Muscle of leg (tissue), 11 donors: ENCODE measurements around the gene BGLAP. TPM values are rescaled to one million over a fixed set of nuclear protein-coding genes. Genes with fewer than 3 reads are reported as not detected.

Source experiments
- DNase-seq: peaks from one replicate; pipeline ENCODE4 v3.0.0; 2013
- H3K27ac ChIP-seq: one replicate; pipeline ENCODE4 v1.5.1; 2013; ENCODE audit warnings: mild to moderate bottlenecking, low read length, control low read depth
- H3K27me3 ChIP-seq: one replicate; pipeline ENCODE4 v1.6.1; 2013; ENCODE audit warnings: low read length; ENCODE audit not compliant: control insufficient read depth, insufficient read depth
- H3K36me3 ChIP-seq: one replicate; pipeline ENCODE4 v1.6.1; 2013; ENCODE audit warnings: low read length; ENCODE audit not compliant: control insufficient read depth, insufficient read depth
- H3K4me1 ChIP-seq: one replicate; pipeline ENCODE4 v1.6.1; 2013; ENCODE audit warnings: low read length; ENCODE audit not compliant: control insufficient read depth, insufficient read depth
- H3K4me3 ChIP-seq: one replicate; pipeline ENCODE4 v1.5.1; 2013; ENCODE audit warnings: low read length, control low read depth
- H3K9me3 ChIP-seq: replicated peaks from 2 replicates; pipeline ENCODE4 v1.6.1; 2013; ENCODE audit warnings: low read depth, low read length; ENCODE audit not compliant: control insufficient read depth
- WGBS: methylation state at CpG from one replicate; pipeline ENCODE4 v1.1.5; 2013; ENCODE audit warnings: missing lambda C conversion rate; ENCODE audit not compliant: insufficient coverage; 5-methylcytosine and 5-hydroxymethylcytosine counted together
- polyA plus RNA-seq, 8 donors: library from polyadenylated mRNA; unstranded; fragments of 120-200 nt; gene quantifications; one replicate each; pipeline versions ENCODE4 v1.2.1 to v1.2.3, GENCODE V29; 2013; ENCODE audit warnings: inconsistent platforms in 1 of 8, low replicate concordance in 1 of 8; ENCODE audit not compliant: insufficient read length in 8 of 8, insufficient read depth in 1 of 8
- total RNA-seq: library from RNA; stranded (reverse); fragments of 120-200 nt; gene quantifications from one replicate; pipeline ENCODE4 v1.2.4, GENCODE V29; 2013

The BGLAP gene
- total and polyA plus RNA-seq, 9 donors = 0.55 to 3.5 (median 1.3) TPM

GRCh38 chr1:156241311-156241811 lies 623 bp upstream of the BGLAP start:
- no peak for DNase-seq
- H3K4me1 ChIP-seq = peaks cover 12% of the 10 kb centered on the region
- no peaks in the 10 kb centered on the region for H3K9me3 ChIP-seq
- peaks cover 23% of the 10 kb centered on the region for H3K27me3 ChIP-seq
- no peak overlapping the region for H3K27ac ChIP-seq
- 61% methylated on average over 15 of the region's 15 CpGs for WGBS
- H3K36me3 ChIP-seq = peaks cover 51% of the 10 kb centered on the region
- no peak overlapping the region for H3K4me3 ChIP-seq

GRCh38 chr1:156242738-156243137 lies 754 bp downstream of the BGLAP start:
- Histone ChIP-seq H3K36me3 (peaks cover 42% of the 10 kb centered on the region), H3K27me3 (peaks cover 32% of the 10 kb centered on the region), H3K9me3 (no peaks in the 10 kb centered on the region), H3K4me3 (no peak overlapping the region), H3K27ac (no peak overlapping the region), H3K4me1 (peaks cover 26% of the 10 kb centered on the region)
- 62% methylated on average over 8 of the region's 10 CpGs for WGBS
- no peak for DNase-seq

- Histone ChIP-seq H3K4me3 (no peak overlapping the region), H3K36me3 (peaks cover 35% of the 10 kb centered on the region), H3K4me1 (peaks cover 32% of the 10 kb centered on the region), H3K9me3 (no peaks in the 10 kb centered on the region), H3K27ac (no peak overlapping the region), H3K27me3 (peaks cover 32% of the 10 kb centered on the region)
- DNase-seq = no peak
- WGBS = 61% methylated on average over 2 of the region's 2 CpGs
Observed at GRCh38 chr1:156244126-156244525, 2.1 kb downstream of the BGLAP start.

GRCh38 chr1:156244712-156245111 lies 2.7 kb downstream of the BGLAP start:
- H3K9me3 ChIP-seq = no peaks in the 10 kb centered on the region
- H3K27ac ChIP-seq = no peak overlapping the region
- 81% methylated on average over 17 of the region's 17 CpGs for WGBS
- peaks cover 32% of the 10 kb centered on the region for H3K4me1 ChIP-seq
- H3K36me3 ChIP-seq = peaks cover 35% of the 10 kb centered on the region
- DNase-seq = no peak
- H3K27me3 ChIP-seq = peaks cover 32% of the 10 kb centered on the region
- H3K4me3 ChIP-seq = no peak overlapping the region

- Histone ChIP-seq H3K4me1 (peaks cover 32% of the 10 kb centered on the region), H3K4me3 (peak overlapping the region; percentile 10)
- DNase-seq = no peak
Observed at GRCh38 chr1:156245451-156246232, 3.7 kb downstream of the BGLAP start.

GRCh38 chr1:156246241-156246780 lies 4.3 kb downstream of the BGLAP start:
- DNase-seq = no peak
- Histone ChIP-seq H3K4me3 (no peak overlapping the region), H3K4me1 (peaks cover 35% of the 10 kb centered on the region), H3K9me3 (no peaks in the 10 kb centered on the region), H3K27me3 (peaks cover 32% of the 10 kb centered on the region), H3K27ac (no peak overlapping the region), H3K36me3 (peaks cover 39% of the 10 kb centered on the region)
- 46% methylated on average over 4 of the region's 10 CpGs for WGBS

More at GRCh38 chr1:156245451-156246232, 3.7 kb downstream of the BGLAP start:
- Histone ChIP-seq H3K27ac (no peak overlapping the region), H3K27me3 (peaks cover 32% of the 10 kb centered on the region), H3K9me3 (no peaks in the 10 kb centered on the region), H3K36me3 (peaks cover 39% of the 10 kb centered on the region)
- WGBS = 3% methylated on average over 64 of the region's 69 CpGs

- peak; percentile 46 for DNase-seq
- Histone ChIP-seq H3K27me3 (peaks cover 32% of the 10 kb centered on the region), H3K4me1 (peaks cover 35% of the 10 kb centered on the region), H3K9me3 (no peaks in the 10 kb centered on the region), H3K4me3 (no peak overlapping the region), H3K36me3 (peaks cover 39% of the 10 kb centered on the region), H3K27ac (no peak overlapping the region)
- WGBS = 23% methylated on average over 7 of the region's 16 CpGs
Observed at GRCh38 chr1:156246781-156247459, 4.9 kb downstream of the BGLAP start.

GRCh38 chr1:156247460-156248322 lies 5.7 kb downstream of the BGLAP start, which contains the start of gene PAQR6:
Gene PAQR6, minus strand, starts transcription at chr1:156248056. Its CDS starts 1,325 bp downstream, at chr1:156246731.
- no peaks in the 10 kb centered on the region for H3K9me3 ChIP-seq
- H3K36me3 ChIP-seq = peaks cover 40% of the 10 kb centered on the region
- no peak for DNase-seq
- H3K27ac ChIP-seq = no peak within 1 kb of the TSS
- WGBS = 49% methylated on average over 11 of the region's 16 CpGs
- no peak within 1 kb of the TSS for H3K4me3 ChIP-seq
- peaks cover 35% of the 10 kb centered on the region for H3K4me1 ChIP-seq
- peaks cover 32% of the 10 kb centered on the region for H3K27me3 ChIP-seq

GRCh38 chr1:156248323-156248683 lies 6.3 kb downstream of the BGLAP start:
- H3K36me3 ChIP-seq = peaks cover 46% of the 10 kb centered on the region
- no peak for DNase-seq
- peaks cover 35% of the 10 kb centered on the region for H3K4me1 ChIP-seq
- no peak overlapping the region for H3K27ac ChIP-seq
- WGBS = no CpG with 5 or more reads among the region's 4 CpGs
- no peaks in the 10 kb centered on the region for H3K9me3 ChIP-seq
- peaks cover 32% of the 10 kb centered on the region for H3K27me3 ChIP-seq
- no peak overlapping the region for H3K4me3 ChIP-seq
